Right lobe of liver (tissue), 6 donors: Measurements from ENCODE around the gene MOB2. TPM values are rescaled to one million over a fixed set of nuclear protein-coding genes. Genes with fewer than 3 reads are reported as not detected.

Experiments used
- ATAC-seq, 4 donors: fragments of 200-7000 bp; cut with Tn5 transposase; one replicate each; pipeline ENCODE4 v1.9.1; 2020; ENCODE audit warnings: mild to moderate bottlenecking in 4 of 4, moderate library complexity in 4 of 4
- DNase-seq, 3 donors: peaks; one replicate each; pipeline ENCODE4 v3.0.0-alpha.2; 2020
- H3K27ac ChIP-seq, 3 donors: fragments of 200-600 bp; one replicate each; pipeline ENCODE4 v1.8.0; 2022
- H3K27me3 ChIP-seq, 2 donors: fragments of 200-600 bp; one replicate each; pipeline ENCODE4 v1.8.0; 2022
- H3K36me3 ChIP-seq, 4 donors: fragments of 200-600 bp; sonication (generic) in 1 of 4; one replicate each; pipeline versions ENCODE4 v1.5.1 to v1.8.0; 2017 to 2022; ENCODE audit warnings: control low read depth in 1 of 4
- H3K4me1 ChIP-seq, 4 donors: fragments of 200-600 bp; sonication (generic) in 1 of 4; one replicate each; pipeline versions ENCODE4 v1.5.1 to v1.8.0; 2017 to 2022; ENCODE audit warnings: control low read depth in 1 of 4
- H3K4me3 ChIP-seq, 3 donors: fragments of 200-600 bp; one replicate each; pipeline ENCODE4 v1.8.0; 2022
- H3K9me3 ChIP-seq, 4 donors: fragments of 200-600 bp; sonication (generic) in 1 of 4; one replicate each; pipeline versions ENCODE4 v1.5.1 to v1.8.0; 2017 to 2022; ENCODE audit warnings: control low read depth in 1 of 4
- CTCF ChIP-seq, 4 donors: fragments of 200-600 bp in 3 of 4; fragments of 450-650 bp in 1 of 4; IDR thresholded peaks; one replicate each; pipeline versions ENCODE4 v1.5.1 to v1.8.0; 2016 to 2022; ENCODE audit warnings: antibody characterized with exemption in 4 of 4, mild to moderate bottlenecking in 2 of 4
- POLR2A ChIP-seq: fragments of 450-650 bp; IDR thresholded peaks from one replicate; pipeline ENCODE4 v1.6.1; 2017; ENCODE audit warnings: antibody characterized with exemption, mild to moderate bottlenecking
- WGBS: methylation state at CpG from one replicate; pipeline ENCODE4 v1.1.6; 2018; ENCODE audit warnings: low coverage, low lambda C conversion rate; ENCODE audit not compliant: insufficient coverage; ENCODE audit errors: missing lambda C conversion rate; 5-methylcytosine and 5-hydroxymethylcytosine counted together
- intact Hi-C, 2 donors: fragments of 100-400 bp; cut with DNase I; formaldehyde crosslinking; loops; one replicate each; pipeline versions ENCODE4 v1.11.2 to v1.14.1; 2022
- total RNA-seq, 6 experiments: library from RNA; depleted of rRNA in 2 of 6; stranded (reverse); fragments of >200 nt in 2 of 6; fragmentation: NEBNext Ultra II Directional in 3 of 6; extraction: Animal tissue kit (Norgen Biotek cat#: 25700) in 3 of 6; gene quantifications; one replicate each; pipeline versions ENCODE4 v1.1.0 to v1.2.4, GENCODE V29; 2016 to 2023
- donor health status: DM: no; HTN: yes; CAD: no.
- donor health status: DM: no; HTN: no; CAD: no.
- donor health status: DM: no; HTN: no; CAD: no.
- donor health status: DM: no; HTN: yes; CAD: no.
- donor health status: DM: no; HTN: yes; CAD: no.

The MOB2 gene
- total RNA-seq, 6 experiments from 2014 or later = 8.5 to 17.0 (median 14.1) TPM

- H3K4me3 ChIP-seq = no peak overlapping the region
- intact Hi-C loops = no loop called here
- no peaks in the 10 kb centered on the region for H3K27me3 ChIP-seq
- TF ChIP-seq CTCF (IDR thresholded peaks at IDR 0.05) (no peak), POLR2A (no peak)
- no peak overlapping the region for H3K27ac ChIP-seq
- no peak for ATAC-seq
- H3K9me3 ChIP-seq = no peaks in the 10 kb centered on the region
- peaks cover 0 to 4% (median 0%) of the 10 kb centered on the region in 4 donors for H3K4me1 ChIP-seq
- no peaks in the 10 kb centered on the region for H3K36me3 ChIP-seq
- DNase-seq = no peak
- 80% methylated on average over 2 of the region's 13 CpGs for WGBS
These were observed 33.7 kb upstream of the MOB2 start for GRCh38 chr11:1520209-1520662.

- peaks cover 0 to 7% (median 0%) of the 10 kb centered on the region in 4 donors for H3K4me1 ChIP-seq
- TF ChIP-seq POLR2A (no peak), CTCF (IDR thresholded peaks at IDR 0.05) (no peak)
- no peak overlapping the region for H3K4me3 ChIP-seq
- H3K9me3 ChIP-seq = no peaks in the 10 kb centered on the region
- no peaks in the 10 kb centered on the region for H3K27me3 ChIP-seq
- H3K27ac ChIP-seq = no peak overlapping the region
- ATAC-seq (no peak), DNase-seq (peak in 1 of 3 donors; percentile 31)
- intact Hi-C loops = loop anchor here (5.0 kb wide), 2 partner anchors 312 to 317 kb away; no protein-coding TSS in a partner anchor
- H3K36me3 ChIP-seq = no peaks in the 10 kb centered on the region
- WGBS = 96% methylated on average over 4 of the region's 17 CpGs
These were observed 32.7 kb upstream of the MOB2 start for GRCh38 chr11:1519028-1520010.

- no peaks in the 10 kb centered on the region for H3K36me3 ChIP-seq
- TF ChIP-seq POLR2A (no peak), CTCF (IDR thresholded peaks at IDR 0.05) (no peak)
- H3K9me3 ChIP-seq = no peaks in the 10 kb centered on the region
- ATAC-seq (no peak), DNase-seq (peak in 2 of 3 donors; percentile 7 to 18)
- no peak overlapping the region for H3K27ac ChIP-seq
- no peaks in the 10 kb centered on the region for H3K27me3 ChIP-seq
- intact Hi-C loops = loop anchor here (5.0 kb wide), 2 partner anchors 311 to 316 kb away; no protein-coding TSS in a partner anchor
- WGBS = 80% methylated on average over 1 of the region's 23 CpGs
- H3K4me3 ChIP-seq = no peak overlapping the region
- peaks cover 0 to 7% (median 0%) of the 10 kb centered on the region in 4 donors for H3K4me1 ChIP-seq
These were observed 31.7 kb upstream of the MOB2 start for GRCh38 chr11:1518301-1518700.

GRCh38 chr11:1517117-1518005 lies 30.8 kb upstream of the MOB2 start:
- no peaks in the 10 kb centered on the region for H3K36me3 ChIP-seq
- peak in 2 of 3 donors; percentile 10 to 42 for DNase-seq
- intact Hi-C loops = loop anchor here (5.0 kb wide), 2 partner anchors 310 to 315 kb away; no protein-coding TSS in a partner anchor
- H3K4me3 ChIP-seq = no peak overlapping the region
- no peak for ATAC-seq
- H3K27ac ChIP-seq = no peak overlapping the region
- no peaks in the 10 kb centered on the region for H3K27me3 ChIP-seq
- no peaks in the 10 kb centered on the region for H3K9me3 ChIP-seq
- 78% methylated on average over 12 of the region's 28 CpGs for WGBS
- H3K4me1 ChIP-seq = peaks cover 0 to 7% (median 0%) of the 10 kb centered on the region in 4 donors
- TF ChIP-seq CTCF (IDR thresholded peaks at IDR 0.05) (no peak), POLR2A (no peak)
